ENCODE measurements around the gene SEMA3F. TPM values are rescaled to one million over a fixed set of nuclear protein-coding genes. Genes with fewer than 3 reads are reported as not detected.

SEMA3F gene
- polyA plus RNA-seq, 2 of the 4 experiments (the other 2 are of a cell fraction) = 2.9 to 10.6 TPM

GRCh38 chr3:50162034-50162883 lies 7.1 kb downstream of the SEMA3F start (continued):
- TF ChIP-seq, protein P1, sequence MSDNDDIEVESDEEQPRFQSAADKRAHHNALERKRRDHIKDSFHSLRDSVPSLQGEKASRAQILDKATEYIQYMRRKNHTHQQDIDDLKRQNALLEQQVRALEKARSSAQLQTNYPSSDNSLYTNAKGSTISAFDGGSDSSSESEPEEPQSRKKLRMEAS (IDR thresholded peaks at IDR 0.05) = no peak
- TF ChIP-seq HES2 (IDR thresholded peaks at IDR 0.05) (no peak), TFCP2L1 (CRISPR knock-in tag; IDR thresholded peaks at IDR 0.05) (no peak), SREBF2 (IDR thresholded peaks at IDR 0.05) (no peak), ZNF302 (CRISPR knock-in tag; IDR thresholded peaks at IDR 0.05) (no peak), NFE2L2 (conservative IDR thresholded peaks at IDR 0.05; ENCODE audit: low read length) (no peak), RAD21 (conservative IDR thresholded peaks at IDR 0.05 in 1 of 2, IDR thresholded peaks at IDR 0.05 in 1 of 2) (no peak)

GRCh38 chr3:50163572-50164455 lies 8.7 kb downstream of the SEMA3F start:
- ChIA-PET POLR2A (no interaction called here), CTCF (interaction anchor here (0.7 to 2.9 kb wide), 11 partner anchors 9 to 62 kb away, joined by 3 to 9 read pairs (median 4); no protein-coding TSS in a partner anchor)
- Histone ChIP-seq H3K4me1 (peaks cover 97% of the 10 kb centered on the region), H3K4me3 (no peak overlapping the region), H3K9me3 (no peaks in the 10 kb centered on the region), H3K4me2 (peak overlapping the region; percentile 71), H3K27ac (peak overlapping the region; percentile 88 to 94)
- DNase-seq (ENCODE audit: low read depth in 1 of 2, low spot score in 1 of 2) (peak; percentile 50 to 69), ATAC-seq (peak; percentile 45 to 74; a peak in 5 of 6 replicates), FAIRE-seq (no peak)
- TF ChIP-seq BHLHE40 (IDR thresholded peaks at IDR 0.05; ENCODE audit: low read depth, low read length) = no peak
- no peak for TF ChIP-seq FOSL2 (IDR thresholded peaks at IDR 0.05)
- TF ChIP-seq FOSL2 (CRISPR knock-in tag; IDR thresholded peaks at IDR 0.05) = 0 out of 2 replicates have a peak, but pooled peaks have one; percentile 14
- TF ChIP-seq GATA3 (IDR thresholded peaks at IDR 0.05; ENCODE audit: borderline replicate concordance) = peak; percentile 22; the same call in 1 of the 2 replicates
- 33% methylated on average over 6 of the region's 8 CpGs for WGBS (ENCODE audit: missing lambda C conversion rate)

DNA sequence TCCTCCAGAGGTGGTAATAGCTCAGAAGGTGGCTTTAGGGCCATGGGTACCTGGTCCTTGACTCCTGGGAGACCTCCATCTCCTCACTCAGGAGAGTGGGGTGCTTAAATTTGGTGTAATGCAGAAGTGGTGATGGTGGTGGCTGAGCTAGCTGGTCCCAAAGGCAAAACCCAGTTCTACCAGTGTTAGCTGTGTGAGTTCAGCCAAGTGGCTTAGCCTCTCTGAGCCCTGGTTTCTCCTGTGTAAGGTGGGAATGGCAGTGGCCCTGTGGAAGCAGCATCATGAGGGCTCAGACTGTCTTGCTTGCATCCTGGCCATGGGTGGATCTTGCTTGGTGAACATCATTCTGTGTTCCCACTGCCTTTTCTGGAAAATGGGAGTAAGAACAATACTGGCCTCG lies 9.4 kb downstream of the SEMA3F start:
- no peak for DNase-seq (ENCODE audit: low read depth in 1 of 2, low spot score in 1 of 2)
- no peak for TF ChIP-seq SREBF2 (IDR thresholded peaks at IDR 0.05)
- TF ChIP-seq ZFP36 (IDR thresholded peaks at IDR 0.05; ENCODE audit: borderline replicate concordance, partially characterized antibody) = peak; percentile 51
- no peak for FAIRE-seq
- Histone ChIP-seq H3K9me3 (no peaks in the 10 kb centered on the region), H3K4me1 (peaks cover 95% of the 10 kb centered on the region), H3K4me3 (no peak overlapping the region), H3K27ac (peak overlapping the region; percentile 88 to 94), H3K4me2 (peak overlapping the region; percentile 71)
- no peak for ATAC-seq
- POLR2A ChIA-PET = no interaction called here
- CTCF ChIA-PET = interaction anchor here (0.7 to 1.6 kb wide), 8 partner anchors 8 to 61 kb away, joined by 3 to 9 read pairs (median 4); no protein-coding TSS in a partner anchor
- WGBS (ENCODE audit: missing lambda C conversion rate) = 77% methylated on average over 1 of the region's 1 CpG

- TF ChIP-seq SREBF2 (IDR thresholded peaks at IDR 0.05) (no peak), ATOH8 (CRISPR knock-in tag; IDR thresholded peaks at IDR 0.05; ENCODE audit: low read depth) (no peak), POLR2A (IDR thresholded peaks at IDR 0.05; ENCODE audit: low read length) (no peak), ZFP36 (IDR thresholded peaks at IDR 0.05; ENCODE audit: borderline replicate concordance, partially characterized antibody) (peak; percentile 65), CHD2 (IDR thresholded peaks at IDR 0.05; ENCODE audit: low read length, partially characterized antibody) (no peak), ELK1 (IDR thresholded peaks at IDR 0.05; ENCODE audit: low read depth, low read length) (no peak), TP53 (CRISPR knock-in tag; IDR thresholded peaks at IDR 0.05) (no peak), HES2 (IDR thresholded peaks at IDR 0.05) (no peak)
- TF ChIP-seq, protein P1 (IDR thresholded peaks at IDR 0.05) = 0 out of 2 replicates have a peak, but pooled peaks have one; percentile 12
- DNase-seq (ENCODE audit: low read depth in 1 of 2, low spot score in 1 of 2) (no peak), ATAC-seq (peak in 1 of 2 experiments; percentile 55; a peak in 3 of 6 replicates), FAIRE-seq (no peak)
- Histone ChIP-seq H3K9me3 (no peaks in the 10 kb centered on the region), H3K27ac (peak overlapping the region; percentile 88 to 94), H3K4me2 (peak overlapping the region; percentile 71), H3K4me3 (no peak overlapping the region), H3K4me1 (peaks cover 95% of the 10 kb centered on the region)
- POLR2A ChIA-PET = interaction anchor here (0.6 to 1.0 kb wide), 2 partner anchors 23 to 81 kb away, joined by 3 to 4 read pairs; no protein-coding TSS in a partner anchor
- CTCF ChIA-PET = interaction anchor here (0.8 to 1.6 kb wide), 7 partner anchors 14 to 61 kb away, joined by 3 to 9 read pairs (median 4); no protein-coding TSS in a partner anchor
- 46% methylated on average over 4 of the region's 7 CpGs for WGBS (ENCODE audit: missing lambda C conversion rate)
Measured at GRCh38 chr3:50164984-50165909, 10.1 kb downstream of the SEMA3F start.

Data from A549 (cell line).